Measurements from ENCODE around the gene JADE2. TPM values are rescaled to one million over a fixed set of nuclear protein-coding genes. Genes with fewer than 3 reads are reported as not detected.

The JADE2 gene
- total RNA-seq, 2 donors from 2014 or later, result 24.1 to 33.3 TPM

GRCh38 chr5:134525683-134526482, 413 bp downstream of the JADE2 start:
- Histone ChIP-seq H3K27ac (peak overlapping the region; percentile 91), H3K4me3 (peak overlapping the region; percentile 93), H3K9ac (ENCODE audit: low read depth in 2 of 2, low read length in 2 of 2) (peak overlapping the region; percentile 90 to 96), H3K9me3 (no peaks in the 10 kb centered on the region), H3K36me3 (no peaks in the 10 kb centered on the region), H3K4me1 (peaks cover 11% of the 10 kb centered on the region), H3K27me3 (no peaks in the 10 kb centered on the region)
- DNase-seq, result peak; percentile 71
- TF ChIP-seq, protein P1, sequence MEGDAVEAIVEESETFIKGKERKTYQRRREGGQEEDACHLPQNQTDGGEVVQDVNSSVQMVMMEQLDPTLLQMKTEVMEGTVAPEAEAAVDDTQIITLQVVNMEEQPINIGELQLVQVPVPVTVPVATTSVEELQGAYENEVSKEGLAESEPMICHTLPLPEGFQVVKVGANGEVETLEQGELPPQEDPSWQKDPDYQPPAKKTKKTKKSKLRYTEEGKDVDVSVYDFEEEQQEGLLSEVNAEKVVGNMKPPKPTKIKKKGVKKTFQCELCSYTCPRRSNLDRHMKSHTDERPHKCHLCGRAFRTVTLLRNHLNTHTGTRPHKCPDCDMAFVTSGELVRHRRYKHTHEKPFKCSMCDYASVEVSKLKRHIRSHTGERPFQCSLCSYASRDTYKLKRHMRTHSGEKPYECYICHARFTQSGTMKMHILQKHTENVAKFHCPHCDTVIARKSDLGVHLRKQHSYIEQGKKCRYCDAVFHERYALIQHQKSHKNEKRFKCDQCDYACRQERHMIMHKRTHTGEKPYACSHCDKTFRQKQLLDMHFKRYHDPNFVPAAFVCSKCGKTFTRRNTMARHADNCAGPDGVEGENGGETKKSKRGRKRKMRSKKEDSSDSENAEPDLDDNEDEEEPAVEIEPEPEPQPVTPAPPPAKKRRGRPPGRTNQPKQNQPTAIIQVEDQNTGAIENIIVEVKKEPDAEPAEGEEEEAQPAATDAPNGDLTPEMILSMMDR (IDR thresholded peaks at IDR 0.05), result no peak
- intact Hi-C loops (cut with DNase I), result loop anchor here (5.0 to 10.0 kb wide), 3 partner anchors 51 to 151 kb away; partner anchors contain the start of genes CDKN2AIPNL and UBE2B

DNA sequence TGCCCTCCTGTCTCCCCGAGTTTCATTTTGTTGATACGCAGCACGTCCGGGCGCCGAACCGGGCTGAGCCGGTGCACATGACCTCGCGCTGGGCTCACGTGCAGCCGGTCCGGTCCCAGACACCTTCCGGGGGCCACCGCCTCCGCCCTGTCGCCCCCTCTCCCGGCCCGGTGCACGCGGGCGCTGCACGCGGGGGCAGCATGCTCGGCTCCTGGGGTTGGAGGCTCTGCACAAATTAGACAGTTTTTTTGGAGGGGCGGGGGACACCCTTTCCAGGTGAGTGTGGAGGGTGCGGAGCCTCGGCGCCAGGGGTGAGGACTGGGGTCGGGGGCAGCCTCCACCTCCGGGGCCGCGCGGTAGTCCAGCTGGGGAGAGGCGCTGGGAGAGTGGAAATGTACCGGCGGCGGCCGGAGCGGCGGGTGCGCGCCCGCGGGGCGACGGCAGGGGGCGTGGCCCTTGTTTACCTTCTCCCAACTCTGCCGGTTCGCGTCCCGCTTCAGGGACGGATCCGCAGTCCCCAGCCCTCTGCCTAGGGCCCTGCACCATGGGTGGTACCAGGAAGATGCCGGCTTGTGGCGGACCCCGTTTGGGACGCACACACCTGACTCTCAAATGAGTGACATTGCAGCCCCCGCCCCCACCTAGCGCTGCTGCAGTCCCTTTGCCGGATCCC, 1.1 kb downstream of the JADE2 start:
- peak; percentile 87 for DNase-seq
- Histone ChIP-seq H3K9me3 (no peaks in the 10 kb centered on the region), H3K27ac (peak overlapping the region; percentile 91), H3K4me3 (peak overlapping the region; percentile 93), H3K27me3 (no peaks in the 10 kb centered on the region), H3K4me1 (peaks cover 11% of the 10 kb centered on the region), H3K9ac (ENCODE audit: low read depth in 2 of 2, low read length in 2 of 2) (peak overlapping the region; percentile 90 to 96), H3K36me3 (no peaks in the 10 kb centered on the region)
- intact Hi-C loops (cut with DNase I), result loop anchor here (5.0 to 10.0 kb wide), 3 partner anchors 51 to 152 kb away; partner anchors contain the start of genes CDKN2AIPNL and UBE2B
- TF ChIP-seq, protein P1 (IDR thresholded peaks at IDR 0.05), result peak; percentile 67

GRCh38 chr5:134527156-134527960, 1.9 kb downstream of the JADE2 start:
- H3K36me3 ChIP-seq, result no peaks in the 10 kb centered on the region
- peaks cover 11% of the 10 kb centered on the region for H3K4me1 ChIP-seq
- no peaks in the 10 kb centered on the region for H3K27me3 ChIP-seq
- no peaks in the 10 kb centered on the region for H3K9me3 ChIP-seq
- TF ChIP-seq, protein P1 (IDR thresholded peaks at IDR 0.05), result peak; percentile 69
- intact Hi-C loops (cut with DNase I), result loop anchor here (5.0 to 10.0 kb wide), 3 partner anchors 50 to 153 kb away; partner anchors contain the start of genes CDKN2AIPNL and UBE2B
- peak overlapping the region; percentile 93 for H3K4me3 ChIP-seq
- H3K27ac ChIP-seq, result peak overlapping the region; percentile 91
- peak; percentile 87 for DNase-seq
- H3K9ac ChIP-seq (ENCODE audit: low read depth in 2 of 2, low read length in 2 of 2), result peak overlapping the region; percentile 90 to 96

GRCh38 chr5:134527961-134528424, 2.5 kb downstream of the JADE2 start:
- H3K9me3 ChIP-seq, result no peaks in the 10 kb centered on the region
- no peaks in the 10 kb centered on the region for H3K27me3 ChIP-seq
- intact Hi-C loops (cut with DNase I), result loop anchor here (5.0 to 10.0 kb wide), 3 partner anchors 49 to 153 kb away; partner anchors contain the start of genes CDKN2AIPNL and UBE2B
- H3K4me3 ChIP-seq, result peak overlapping the region; percentile 93
- H3K36me3 ChIP-seq, result no peaks in the 10 kb centered on the region
- H3K4me1 ChIP-seq, result peaks cover 11% of the 10 kb centered on the region
- peak overlapping the region; percentile 91 for H3K27ac ChIP-seq
- peak; percentile 23 for DNase-seq
- peak overlapping the region; percentile 90 to 96 for H3K9ac ChIP-seq (ENCODE audit: low read depth in 2 of 2, low read length in 2 of 2)
- TF ChIP-seq, protein P1 (IDR thresholded peaks at IDR 0.05), result no peak
